ENCODE data around the gene CNDP1. TPM values are rescaled to one million over a fixed set of nuclear protein-coding genes. Genes with fewer than 3 reads are reported as not detected.

Gene CNDP1
- polyA plus RNA-seq, 1 of the 3 experiments (the other 2 are of a cell fraction) = not detected

GRCh38 chr18:74530584-74530862 lies 3.8 kb upstream of the CNDP1 start:
- TF ChIP-seq MXI1 (IDR thresholded peaks at IDR 0.05; ENCODE audit: low read depth, low read length) (no peak), FOXM1 (IDR thresholded peaks at IDR 0.05; ENCODE audit: low read depth) (no peak), FOXJ3 (CRISPR knock-in tag; IDR thresholded peaks at IDR 0.05) (no peak), RFX5 (IDR thresholded peaks at IDR 0.05; ENCODE audit: low read length) (no peak), TAF1 (IDR thresholded peaks at IDR 0.05; ENCODE audit: borderline replicate concordance, low read depth, low read length) (no peak), EP300 (IDR thresholded peaks at IDR 0.05; ENCODE audit: borderline replicate concordance in 1 of 2, low read depth in 1 of 2, low read length in 1 of 2) (no peak), NRF1 (IDR thresholded peaks at IDR 0.05; ENCODE audit: low read depth, low read length) (no peak), TCF12 (IDR thresholded peaks at IDR 0.05) (no peak), GATA2 (CRISPR knock-in tag; IDR thresholded peaks at IDR 0.05) (no peak)
- Histone ChIP-seq H3K79me2 (ENCODE audit: insufficient read depth) (no peaks in the 10 kb centered on the region), H3K9me3 (no peaks in the 10 kb centered on the region), H3K4me2 (no peak overlapping the region), H3K27ac (ENCODE audit: low read depth in 2 of 2, low read length in 1 of 2) (no peak overlapping the region), H3K9ac (no peak overlapping the region), H3K36me3 (replicated peaks in 1 of 2; ENCODE audit: control insufficient read depth in 1 of 2, insufficient read depth in 2 of 2, low read length in 1 of 2) (no peaks in the 10 kb centered on the region), H3K9me2 (no peaks in the 10 kb centered on the region), H3K4me3 (ENCODE audit: low read depth in 2 of 2, low read length in 1 of 2) (no peak overlapping the region), H2AFZ (ENCODE audit: low read depth) (no peak overlapping the region), H3K4me1 (ENCODE audit: control insufficient read depth in 1 of 2, insufficient read depth in 2 of 2, low read depth in 1 of 2, low read length in 1 of 2) (no peaks in the 10 kb centered on the region; a peak in 1 of 4 replicates), H3K27me3 (ENCODE audit: insufficient read depth) (peaks cover 24% of the 10 kb centered on the region; the same call in 1 of the 2 replicates), H4K20me1 (ENCODE audit: insufficient read depth) (no peaks in the 10 kb centered on the region), H3F3A (replicated peaks; ENCODE audit: insufficient read depth) (no peaks in the 10 kb centered on the region)
- no peak for DNase-seq
- CTCF ChIA-PET = interaction anchor here (0.8 to 2.6 kb wide), 2 partner anchors 11 to 21 kb away, joined by 3 to 9 read pairs; no protein-coding TSS in a partner anchor
- 76% methylated on average over 5 of the region's 6 CpGs for WGBS (ENCODE audit: low lambda C conversion rate)
- POLR2A ChIA-PET = no interaction called here

- peaks cover 24% of the 10 kb centered on the region; the same call in 1 of the 2 replicates for H3K27me3 ChIP-seq (ENCODE audit: insufficient read depth)
- no peak overlapping the region for H3K27ac ChIP-seq (ENCODE audit: low read depth in 2 of 2, low read length in 1 of 2)
- POLR2A ChIA-PET = no interaction called here
- no peaks in the 10 kb centered on the region for H3K36me3 ChIP-seq (replicated peaks in 1 of 2; ENCODE audit: control insufficient read depth in 1 of 2, insufficient read depth in 2 of 2, low read length in 1 of 2)
- H3K79me2 ChIP-seq (ENCODE audit: insufficient read depth) = no peaks in the 10 kb centered on the region
- no peaks in the 10 kb centered on the region for H4K20me1 ChIP-seq (ENCODE audit: insufficient read depth)
- H3K4me3 ChIP-seq (ENCODE audit: low read depth in 2 of 2, low read length in 1 of 2) = no peak overlapping the region
- TF ChIP-seq YY1 (IDR thresholded peaks at IDR 0.05; ENCODE audit: low read depth) (no peak), NFIC (IDR thresholded peaks at IDR 0.05; ENCODE audit: borderline replicate concordance) (no peak), FOXM1 (IDR thresholded peaks at IDR 0.05; ENCODE audit: low read depth) (no peak), SIN3A (IDR thresholded peaks at IDR 0.05; ENCODE audit: borderline replicate concordance, low read depth, low read length) (no peak), IRF3 (IDR thresholded peaks at IDR 0.05; ENCODE audit: low read depth, low read length) (no peak), TEAD4 (IDR thresholded peaks at IDR 0.05; ENCODE audit: borderline replicate concordance, insufficient read depth) (no peak), TCF12 (IDR thresholded peaks at IDR 0.05) (no peak), NRF1 (IDR thresholded peaks at IDR 0.05; ENCODE audit: low read depth, low read length) (no peak), MXI1 (IDR thresholded peaks at IDR 0.05; ENCODE audit: low read depth, low read length) (no peak), EP300 (IDR thresholded peaks at IDR 0.05; ENCODE audit: borderline replicate concordance in 1 of 2, low read depth in 1 of 2, low read length in 1 of 2) (no peak), GATA2 (CRISPR knock-in tag; IDR thresholded peaks at IDR 0.05) (no peak), POLR2AphosphoS5 (IDR thresholded peaks at IDR 0.05; ENCODE audit: low read depth, low read length) (no peak), RFX5 (IDR thresholded peaks at IDR 0.05; ENCODE audit: low read length) (no peak), RAD21 (IDR thresholded peaks at IDR 0.05; ENCODE audit: low read length) (no peak), MAX (IDR thresholded peaks at IDR 0.05; ENCODE audit: low read depth) (no peak), ELF1 (IDR thresholded peaks at IDR 0.05) (no peak), EZH2phosphoT487 (IDR thresholded peaks at IDR 0.05; ENCODE audit: borderline replicate concordance, low read depth) (no peak)
- TF ChIP-seq, protein P1, sequence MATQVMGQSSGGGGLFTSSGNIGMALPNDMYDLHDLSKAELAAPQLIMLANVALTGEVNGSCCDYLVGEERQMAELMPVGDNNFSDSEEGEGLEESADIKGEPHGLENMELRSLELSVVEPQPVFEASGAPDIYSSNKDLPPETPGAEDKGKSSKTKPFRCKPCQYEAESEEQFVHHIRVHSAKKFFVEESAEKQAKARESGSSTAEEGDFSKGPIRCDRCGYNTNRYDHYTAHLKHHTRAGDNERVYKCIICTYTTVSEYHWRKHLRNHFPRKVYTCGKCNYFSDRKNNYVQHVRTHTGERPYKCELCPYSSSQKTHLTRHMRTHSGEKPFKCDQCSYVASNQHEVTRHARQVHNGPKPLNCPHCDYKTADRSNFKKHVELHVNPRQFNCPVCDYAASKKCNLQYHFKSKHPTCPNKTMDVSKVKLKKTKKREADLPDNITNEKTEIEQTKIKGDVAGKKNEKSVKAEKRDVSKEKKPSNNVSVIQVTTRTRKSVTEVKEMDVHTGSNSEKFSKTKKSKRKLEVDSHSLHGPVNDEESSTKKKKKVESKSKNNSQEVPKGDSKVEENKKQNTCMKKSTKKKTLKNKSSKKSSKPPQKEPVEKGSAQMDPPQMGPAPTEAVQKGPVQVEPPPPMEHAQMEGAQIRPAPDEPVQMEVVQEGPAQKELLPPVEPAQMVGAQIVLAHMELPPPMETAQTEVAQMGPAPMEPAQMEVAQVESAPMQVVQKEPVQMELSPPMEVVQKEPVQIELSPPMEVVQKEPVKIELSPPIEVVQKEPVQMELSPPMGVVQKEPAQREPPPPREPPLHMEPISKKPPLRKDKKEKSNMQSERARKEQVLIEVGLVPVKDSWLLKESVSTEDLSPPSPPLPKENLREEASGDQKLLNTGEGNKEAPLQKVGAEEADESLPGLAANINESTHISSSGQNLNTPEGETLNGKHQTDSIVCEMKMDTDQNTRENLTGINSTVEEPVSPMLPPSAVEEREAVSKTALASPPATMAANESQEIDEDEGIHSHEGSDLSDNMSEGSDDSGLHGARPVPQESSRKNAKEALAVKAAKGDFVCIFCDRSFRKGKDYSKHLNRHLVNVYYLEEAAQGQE (IDR thresholded peaks at IDR 0.05; ENCODE audit: low read depth, low read length) = no peak
- no peak overlapping the region for H2AFZ ChIP-seq (ENCODE audit: low read depth)
- no peak for DNase-seq
- no peaks in the 10 kb centered on the region for H3F3A ChIP-seq (replicated peaks; ENCODE audit: insufficient read depth)
- no peaks in the 10 kb centered on the region for H3K9me3 ChIP-seq
- CTCF ChIA-PET = interaction anchor here (2.6 kb wide), 1 partner anchor 21 kb away, joined by 9 read pairs; no protein-coding TSS in a partner anchor
- H3K4me2 ChIP-seq = no peak overlapping the region
- no peaks in the 10 kb centered on the region; a peak in 1 of 4 replicates for H3K4me1 ChIP-seq (ENCODE audit: control insufficient read depth in 1 of 2, insufficient read depth in 2 of 2, low read depth in 1 of 2, low read length in 1 of 2)
- H3K9ac ChIP-seq = no peak overlapping the region
- H3K9me2 ChIP-seq = no peaks in the 10 kb centered on the region
- 66% methylated on average over 7 of the region's 7 CpGs for WGBS (ENCODE audit: low lambda C conversion rate)
Measured at GRCh38 chr18:74531043-74531442, 3.3 kb upstream of the CNDP1 start.
